Measurements from ENCODE around the gene RIGI.
"Not testable (repeated sequence)": the region's sequence is repeated elsewhere in the genome, so short reads cannot be mapped to it uniquely, and the experiment has no call there.

The RIGI gene

DNA sequence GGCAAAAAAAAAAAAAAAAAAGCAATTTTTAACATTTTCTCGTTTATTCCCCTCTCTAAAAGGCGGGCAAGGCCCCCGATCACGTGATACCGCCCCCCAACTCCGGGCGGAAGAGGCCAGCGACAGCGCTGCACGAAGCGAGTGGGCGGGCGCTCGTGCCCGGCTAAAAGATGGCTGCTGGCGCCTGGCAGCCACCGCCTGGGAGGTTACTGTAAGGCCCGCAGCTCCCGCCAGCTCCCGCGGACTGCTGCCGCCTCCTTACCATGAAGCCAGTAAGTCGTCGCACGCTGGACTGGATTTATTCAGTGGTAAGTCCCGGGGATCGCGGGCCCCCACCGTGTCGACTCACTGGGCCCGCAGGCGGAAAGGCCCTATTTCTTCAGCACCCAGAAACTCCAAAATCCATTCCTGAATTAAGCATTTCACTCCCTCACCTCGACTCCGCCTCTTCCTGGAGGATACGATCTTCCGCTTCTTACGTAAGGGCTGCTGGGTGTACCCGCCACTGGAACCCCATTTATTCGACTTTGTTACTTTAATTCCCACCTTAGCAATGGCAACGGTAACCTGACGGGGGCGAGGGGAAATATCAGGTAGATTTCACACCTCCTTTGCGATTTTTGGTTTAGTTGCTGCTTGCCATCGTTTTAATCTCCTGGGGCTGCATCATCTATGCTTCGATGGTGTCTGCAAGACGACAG lies 26.3 kb upstream of the RIGI start, which contains the start of the genes SMIM27 and TOPORS:
SMIM27 (plus strand) TSS at position 156 of the 701 bp plus-strand sequence; CDS start at position 264, 108 bp downstream.
TOPORS (minus strand) TSS at position 415 of the 701 bp plus-strand sequence; CDS start at position 265, 150 bp downstream.
- peaks cover 18% of the 10 kb centered on the region for H3K36me3 ChIP-seq
- H3K27ac ChIP-seq = peak within 1 kb of the TSS; percentile 97
- H3K27me3 ChIP-seq (ENCODE audit: insufficient read depth, low read depth, severe bottlenecking) = no peaks in the 10 kb centered on the region
- H3K4me3 ChIP-seq (ENCODE audit: low read depth, low read length) = peak within 1 kb of the TSS; percentile 75
- DNase-seq = peak; percentile 90
- no peaks in the 10 kb centered on the region for H3K9me3 ChIP-seq (ENCODE audit: severe bottlenecking)
- TF ChIP-seq, protein P1, sequence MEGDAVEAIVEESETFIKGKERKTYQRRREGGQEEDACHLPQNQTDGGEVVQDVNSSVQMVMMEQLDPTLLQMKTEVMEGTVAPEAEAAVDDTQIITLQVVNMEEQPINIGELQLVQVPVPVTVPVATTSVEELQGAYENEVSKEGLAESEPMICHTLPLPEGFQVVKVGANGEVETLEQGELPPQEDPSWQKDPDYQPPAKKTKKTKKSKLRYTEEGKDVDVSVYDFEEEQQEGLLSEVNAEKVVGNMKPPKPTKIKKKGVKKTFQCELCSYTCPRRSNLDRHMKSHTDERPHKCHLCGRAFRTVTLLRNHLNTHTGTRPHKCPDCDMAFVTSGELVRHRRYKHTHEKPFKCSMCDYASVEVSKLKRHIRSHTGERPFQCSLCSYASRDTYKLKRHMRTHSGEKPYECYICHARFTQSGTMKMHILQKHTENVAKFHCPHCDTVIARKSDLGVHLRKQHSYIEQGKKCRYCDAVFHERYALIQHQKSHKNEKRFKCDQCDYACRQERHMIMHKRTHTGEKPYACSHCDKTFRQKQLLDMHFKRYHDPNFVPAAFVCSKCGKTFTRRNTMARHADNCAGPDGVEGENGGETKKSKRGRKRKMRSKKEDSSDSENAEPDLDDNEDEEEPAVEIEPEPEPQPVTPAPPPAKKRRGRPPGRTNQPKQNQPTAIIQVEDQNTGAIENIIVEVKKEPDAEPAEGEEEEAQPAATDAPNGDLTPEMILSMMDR (IDR thresholded peaks at IDR 0.05; ENCODE audit: low read depth, low read length) = no peak

DNA sequence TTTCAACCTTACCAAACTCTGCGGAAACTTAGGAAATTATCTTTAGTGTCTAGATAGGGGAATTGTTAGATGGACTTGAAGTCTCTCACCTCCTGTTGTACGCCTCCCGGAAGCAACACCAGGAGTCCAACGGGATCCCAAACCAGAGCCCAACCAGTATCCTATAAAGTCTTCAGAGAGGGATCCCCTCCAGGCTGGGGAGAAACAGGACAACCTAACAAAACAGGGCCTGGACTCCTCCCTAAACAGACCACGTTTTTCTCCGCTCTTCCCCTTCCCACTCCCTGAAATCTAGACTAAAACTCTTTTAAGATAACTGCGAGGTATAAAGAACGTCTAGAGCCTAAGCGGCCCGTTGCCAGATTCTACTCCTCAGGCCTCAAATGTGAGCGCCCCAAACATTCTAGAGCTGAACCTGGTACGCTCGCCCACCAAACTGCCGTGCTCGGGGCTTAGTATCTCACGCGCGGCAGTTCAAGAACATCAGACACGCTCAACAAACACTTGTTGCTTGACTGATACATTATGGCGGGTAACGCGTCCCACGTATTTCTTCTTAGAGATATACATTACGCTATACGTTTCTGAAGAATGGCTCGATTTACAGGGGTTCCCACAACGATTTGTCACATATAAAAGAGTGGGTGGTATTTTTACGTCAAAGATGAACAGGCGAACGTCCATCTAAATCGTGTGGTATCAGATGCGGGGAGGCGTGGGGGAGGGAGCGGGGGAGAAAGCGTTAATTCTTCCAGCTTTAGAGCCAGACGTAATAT lies 25.5 kb upstream of the RIGI start:
- TF ChIP-seq, protein P1 (IDR thresholded peaks at IDR 0.05; ENCODE audit: low read depth, low read length) = no peak
- Histone ChIP-seq H3K9me3 (ENCODE audit: severe bottlenecking) (no peaks in the 10 kb centered on the region), H3K27ac (peak overlapping the region; percentile 97), H3K36me3 (peaks cover 26% of the 10 kb centered on the region), H3K27me3 (ENCODE audit: insufficient read depth, low read depth, severe bottlenecking) (no peaks in the 10 kb centered on the region), H3K4me3 (ENCODE audit: low read depth, low read length) (peak overlapping the region; percentile 75)
- DNase-seq = peak; percentile 22

DNA sequence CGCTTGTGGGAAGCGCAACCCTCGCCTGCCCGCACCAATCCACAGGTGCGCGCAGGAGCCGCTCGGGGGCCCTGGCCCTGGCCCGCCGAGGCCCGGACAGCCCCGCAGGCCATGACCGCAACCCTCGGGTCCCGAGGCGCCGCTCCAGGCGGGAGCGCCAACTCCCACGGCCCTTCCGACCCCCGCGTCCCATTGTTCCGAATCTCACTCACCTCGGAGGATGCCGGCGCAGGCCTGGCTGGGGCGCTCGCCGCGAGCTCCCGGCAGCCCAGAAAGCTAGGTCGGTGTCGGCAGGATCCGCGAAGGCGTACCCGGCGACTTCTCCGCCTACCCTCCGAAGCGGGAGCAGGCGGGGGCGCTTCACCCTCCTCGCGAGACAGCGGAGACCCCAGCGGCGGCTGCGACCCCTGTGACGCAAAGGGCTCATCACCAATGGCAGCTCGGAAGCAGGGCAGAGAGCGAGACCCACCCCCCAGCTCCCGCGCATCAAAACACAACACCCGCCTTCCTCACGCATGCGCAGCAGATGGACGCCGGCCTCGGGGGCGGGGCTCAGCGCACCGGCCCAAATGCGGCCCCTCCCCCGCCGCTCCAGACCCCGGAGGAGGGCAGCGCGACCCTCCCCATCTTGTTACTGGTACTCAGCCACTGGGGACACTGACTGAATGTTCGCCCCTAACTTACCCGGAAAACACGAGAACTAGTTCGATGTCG lies 24.7 kb upstream of the RIGI start:
- H3K4me3 ChIP-seq (ENCODE audit: low read depth, low read length) = peak overlapping the region; percentile 75
- DNase-seq = peak; percentile 98
- H3K36me3 ChIP-seq = peaks cover 26% of the 10 kb centered on the region
- H3K27me3 ChIP-seq (ENCODE audit: insufficient read depth, low read depth, severe bottlenecking) = no peaks in the 10 kb centered on the region
- TF ChIP-seq, protein P1 (IDR thresholded peaks at IDR 0.05; ENCODE audit: low read depth, low read length) = peak; percentile 7; the same call in 1 of the 2 replicates
- peak overlapping the region; percentile 97 for H3K27ac ChIP-seq
- no peaks in the 10 kb centered on the region for H3K9me3 ChIP-seq (ENCODE audit: severe bottlenecking)

DNA sequence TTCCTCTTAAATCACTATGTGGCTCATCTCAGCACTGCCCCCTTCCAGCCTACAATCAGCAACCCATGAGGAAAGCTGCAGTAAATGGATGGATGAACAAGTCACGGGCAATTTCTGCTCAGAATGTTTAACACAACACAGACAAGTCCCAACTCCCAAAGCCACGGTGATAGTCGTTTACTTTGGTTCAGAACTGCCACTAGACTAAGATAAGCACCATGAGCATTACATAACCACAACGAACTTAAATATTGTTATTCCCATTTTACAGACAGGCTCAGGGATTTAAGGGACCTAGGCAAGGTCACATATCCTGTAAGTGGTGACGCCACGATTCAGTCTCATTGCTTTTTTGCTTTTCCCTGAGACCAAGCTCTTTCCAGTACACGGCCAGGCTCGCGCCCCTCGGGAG lies 24.2 kb upstream of the RIGI start:
- H3K9me3 ChIP-seq (ENCODE audit: severe bottlenecking) = no peaks in the 10 kb centered on the region
- H3K4me3 ChIP-seq (ENCODE audit: low read depth, low read length) = peak overlapping the region; percentile 75
- DNase-seq = no peak
- TF ChIP-seq, protein P1 (IDR thresholded peaks at IDR 0.05; ENCODE audit: low read depth, low read length) = no peak
- no peaks in the 10 kb centered on the region for H3K27me3 ChIP-seq (ENCODE audit: insufficient read depth, low read depth, severe bottlenecking)
- H3K36me3 ChIP-seq = peaks cover 26% of the 10 kb centered on the region
- H3K27ac ChIP-seq = peak overlapping the region; percentile 97

DNA sequence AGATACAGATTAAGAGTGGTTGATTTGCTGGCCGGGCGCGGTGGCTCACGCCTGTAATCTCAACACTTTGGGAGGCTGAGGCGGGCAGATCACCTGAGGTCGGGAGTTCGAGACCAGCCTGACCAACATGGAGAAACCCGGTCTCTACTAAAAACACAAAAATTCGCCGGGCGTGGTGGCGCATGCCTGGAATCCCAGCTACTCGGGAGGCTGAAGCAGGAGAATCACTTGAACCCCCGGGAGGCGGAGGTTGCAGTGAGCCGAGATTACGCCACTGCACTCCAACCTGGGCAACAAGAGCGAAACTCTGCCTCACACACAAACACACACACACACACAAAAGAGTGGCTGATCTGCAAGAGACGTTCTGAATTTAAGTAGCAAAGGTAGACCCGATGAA lies 22.2 kb upstream of the RIGI start:
- not testable (repeated sequence) for H3K9me3 ChIP-seq (ENCODE audit: severe bottlenecking); H3K27me3 ChIP-seq (ENCODE audit: insufficient read depth, low read depth, severe bottlenecking); DNase-seq; H3K4me3 ChIP-seq (ENCODE audit: low read depth, low read length); H3K27ac ChIP-seq
- H3K36me3 ChIP-seq = peaks cover 39% of the 10 kb centered on the region

DNA sequence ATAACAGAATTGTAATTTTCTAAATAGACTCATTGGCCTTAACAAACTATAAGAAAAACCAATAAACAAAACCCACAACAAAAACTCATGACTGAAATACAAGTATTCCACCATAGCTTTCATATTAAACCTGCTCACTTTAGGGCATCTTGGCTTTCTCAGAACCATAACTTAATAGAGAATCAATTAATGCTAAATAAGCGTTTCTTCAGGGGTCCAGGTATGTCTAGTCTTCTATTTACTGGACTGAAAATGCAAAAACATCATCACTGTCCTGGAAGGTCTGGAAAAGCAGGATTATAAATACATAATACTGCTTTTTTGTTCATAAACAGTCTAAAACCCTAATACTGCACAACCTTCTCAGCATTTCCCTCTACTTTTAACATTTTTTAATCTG lies 19.9 kb upstream of the RIGI start:
- peaks cover 60% of the 10 kb centered on the region for H3K36me3 ChIP-seq

More for the DNA sequence above, 19.9 kb upstream of the RIGI start:
- Histone ChIP-seq H3K9me3 (ENCODE audit: severe bottlenecking) (no peaks in the 10 kb centered on the region), H3K4me3 (ENCODE audit: low read depth, low read length) (no peak overlapping the region), H3K27ac (no peak overlapping the region), H3K27me3 (ENCODE audit: insufficient read depth, low read depth, severe bottlenecking) (no peaks in the 10 kb centered on the region)
- TF ChIP-seq, protein P1 (IDR thresholded peaks at IDR 0.05; ENCODE audit: low read depth, low read length) = no peak
- DNase-seq = no peak
